RWPE1 (cell line): ENCODE measurements around the gene LAMA2.
A peak's percentile ranks its signal among the peaks of the same experiment; 100 is the strongest.

Experiments used
- CTCF ChIA-PET: fragments of 350-600 bp; sonication (Branson Sonifier 250); formaldehyde crosslinking; extraction: SDS; loops from one replicate; lab custom pipeline; 2021; lab: Yijun Ruan, JAX
- POLR2A ChIA-PET: fragments of 400-600 bp; formaldehyde crosslinking; extraction: SDS; loops from one replicate; lab custom pipeline; 2020; ENCODE audit warnings: antibody characterized with exemption; ENCODE audit not compliant: low non-redundant PET; lab: Yijun Ruan, JAX
- DNase-seq: peaks from one replicate; pipeline ENCODE4 v3.0.0; 2012; ENCODE audit warnings: low spot score
- H3K27ac ChIP-seq: fragments of 450-650 bp; 2 replicates; pipeline ENCODE4 v1.5.1; 2017
- TF ChIP-seq, protein P1 (sequence below): fragments of 450-650 bp; conservative IDR thresholded peaks from 2 replicates; pipeline ENCODE4 v1.5.1; 2017; ENCODE audit warnings: low read depth, mild to moderate bottlenecking

Gene LAMA2

GRCh38 chr6:129432738-129433137, 549.8 kb downstream of the LAMA2 start:
- CTCF ChIA-PET, result interaction anchor here (0.6 to 1.0 kb wide), 2 partner anchors 14 to 20 kb away, joined by 3 read pairs; no protein-coding TSS in a partner anchor
- H3K27ac ChIP-seq, result no peak overlapping the region
- POLR2A ChIA-PET, result interaction anchor here (0.6 kb wide), 1 partner anchor 229 kb away, joined by 4 read pairs; no protein-coding TSS in a partner anchor
- peak; percentile 24 for DNase-seq
- TF ChIP-seq, protein P1, sequence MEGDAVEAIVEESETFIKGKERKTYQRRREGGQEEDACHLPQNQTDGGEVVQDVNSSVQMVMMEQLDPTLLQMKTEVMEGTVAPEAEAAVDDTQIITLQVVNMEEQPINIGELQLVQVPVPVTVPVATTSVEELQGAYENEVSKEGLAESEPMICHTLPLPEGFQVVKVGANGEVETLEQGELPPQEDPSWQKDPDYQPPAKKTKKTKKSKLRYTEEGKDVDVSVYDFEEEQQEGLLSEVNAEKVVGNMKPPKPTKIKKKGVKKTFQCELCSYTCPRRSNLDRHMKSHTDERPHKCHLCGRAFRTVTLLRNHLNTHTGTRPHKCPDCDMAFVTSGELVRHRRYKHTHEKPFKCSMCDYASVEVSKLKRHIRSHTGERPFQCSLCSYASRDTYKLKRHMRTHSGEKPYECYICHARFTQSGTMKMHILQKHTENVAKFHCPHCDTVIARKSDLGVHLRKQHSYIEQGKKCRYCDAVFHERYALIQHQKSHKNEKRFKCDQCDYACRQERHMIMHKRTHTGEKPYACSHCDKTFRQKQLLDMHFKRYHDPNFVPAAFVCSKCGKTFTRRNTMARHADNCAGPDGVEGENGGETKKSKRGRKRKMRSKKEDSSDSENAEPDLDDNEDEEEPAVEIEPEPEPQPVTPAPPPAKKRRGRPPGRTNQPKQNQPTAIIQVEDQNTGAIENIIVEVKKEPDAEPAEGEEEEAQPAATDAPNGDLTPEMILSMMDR, result no peak

GRCh38 chr6:129434091-129434490, 551.2 kb downstream of the LAMA2 start:
- TF ChIP-seq, protein P1, result no peak
- DNase-seq, result no peak
- H3K27ac ChIP-seq, result no peak overlapping the region
- POLR2A ChIA-PET, result no interaction called here
- CTCF ChIA-PET, result no interaction called here

DNA sequence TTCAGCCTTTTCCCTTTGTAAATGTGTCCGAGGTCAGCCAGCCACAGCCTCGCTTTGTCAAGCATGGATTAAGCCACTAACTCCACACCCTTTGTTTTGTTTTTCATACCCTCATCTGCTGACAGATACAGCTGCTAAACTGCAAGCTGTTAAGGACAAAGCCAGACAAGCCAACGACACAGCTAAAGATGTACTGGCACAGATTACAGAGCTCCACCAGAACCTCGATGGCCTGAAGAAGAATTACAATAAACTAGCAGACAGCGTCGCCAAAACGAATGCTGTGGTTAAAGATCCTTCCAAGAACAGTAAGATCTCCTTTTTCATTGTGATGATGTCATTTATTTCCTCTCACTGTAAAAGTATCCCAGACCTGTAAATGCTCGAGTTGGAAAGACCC, 557.8 kb downstream of the LAMA2 start:
- TF ChIP-seq, protein P1, result no peak
- no peak for DNase-seq
- POLR2A ChIA-PET, result no interaction called here
- no peak overlapping the region for H3K27ac ChIP-seq
- CTCF ChIA-PET, result interaction anchor here (0.6 kb wide), 1 partner anchor 15 kb away, joined by 3 read pairs; no protein-coding TSS in a partner anchor

- no peak for DNase-seq
- ChIA-PET CTCF (no interaction called here), POLR2A (no interaction called here)
- no peak overlapping the region for H3K27ac ChIP-seq
- TF ChIP-seq, protein P1, result no peak
These were observed 561.7 kb downstream of the LAMA2 start for GRCh38 chr6:129444683-129445082.

GRCh38 chr6:129446272-129447197, 563.6 kb downstream of the LAMA2 start:
- POLR2A ChIA-PET, result no interaction called here
- H3K27ac ChIP-seq, result no peak overlapping the region
- DNase-seq, result no peak
- CTCF ChIA-PET, result interaction anchor here (0.6 kb wide), 1 partner anchor 160 kb away, joined by 3 read pairs; no protein-coding TSS in a partner anchor
- TF ChIP-seq, protein P1, result no peak

DNA sequence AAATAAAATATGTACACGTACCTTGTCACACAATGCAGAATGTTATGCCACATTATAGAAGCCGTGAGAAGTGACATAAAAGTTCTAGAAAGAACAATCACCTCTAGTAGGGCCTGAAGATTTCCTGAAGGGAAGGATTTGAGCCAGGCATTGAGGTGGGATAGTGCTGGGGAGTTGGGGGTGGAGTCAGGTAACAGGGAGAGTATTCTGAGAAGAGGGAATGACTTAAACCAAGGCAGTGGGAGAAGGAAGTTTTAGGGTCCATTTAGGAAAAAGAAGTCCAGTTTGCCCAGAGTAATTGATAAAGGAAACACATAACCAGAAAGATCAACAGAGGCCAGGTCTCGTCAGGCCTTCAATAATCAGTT, 564.2 kb downstream of the LAMA2 start:
- no peak for DNase-seq
- H3K27ac ChIP-seq, result no peak overlapping the region
- ChIA-PET POLR2A (no interaction called here), CTCF (no interaction called here)
- TF ChIP-seq, protein P1, result no peak
